DOHH2 (cell line): ENCODE results near the gene AHSG.

Experiments used
- H3F3A ChIP-seq: fragments of 200-600 bp; sonication (generic), shearing (Covaris generic); 2 replicates; pipeline ENCODE4 v1.6.0; 2016; ENCODE audit warnings: antibody characterized with exemption, mild to moderate bottlenecking; ENCODE audit not compliant: control insufficient read depth, insufficient read depth
- H3K27ac ChIP-seq: fragments of 200-600 bp; sonication (generic); 2 replicates; pipeline ENCODE4 v1.5.1; 2014; ENCODE audit warnings: low read depth, mild to moderate bottlenecking, low read length, moderate library complexity
- H3K27me3 ChIP-seq: fragments of 200-600 bp; sonication (generic); 2 replicates; pipeline ENCODE4 v1.6.1; 2014; ENCODE audit warnings: mild to moderate bottlenecking, low read length, mixed read lengths; ENCODE audit not compliant: control insufficient read depth
- H3K36me3 ChIP-seq: fragments of 200-600 bp; sonication (generic); 2 replicates; pipeline ENCODE4 v1.6.1; 2014; ENCODE audit warnings: mild to moderate bottlenecking, low read length, moderate library complexity, mixed read lengths; ENCODE audit not compliant: control insufficient read depth
- H3K4me1 ChIP-seq: fragments of 200-600 bp; sonication (generic); 2 replicates; pipeline ENCODE4 v1.6.1; 2014; ENCODE audit warnings: mild to moderate bottlenecking, low read length, mixed read lengths; ENCODE audit not compliant: control insufficient read depth
- H3K4me2 ChIP-seq: fragments of 200-600 bp; sonication (generic); 2 replicates; pipeline ENCODE4 v1.6.0; 2014; ENCODE audit warnings: mild to moderate bottlenecking, low read length, moderate library complexity
- H3K4me3 ChIP-seq: fragments of 200-600 bp; sonication (generic); 2 replicates; pipeline ENCODE4 v1.5.1; 2014; ENCODE audit warnings: mild to moderate bottlenecking, low read length, mixed read lengths
- H3K79me2 ChIP-seq: fragments of 200-600 bp; sonication (generic); 2 replicates; pipeline ENCODE4 v1.6.1; 2014; ENCODE audit warnings: mild to moderate bottlenecking, low read length, mixed read lengths; ENCODE audit not compliant: control insufficient read depth
- H3K9me2 ChIP-seq: fragments of 200-600 bp; sonication (generic); replicated peaks from 2 replicates; pipeline ENCODE4 v1.6.1; 2014; ENCODE audit warnings: mild to moderate bottlenecking, low read length, mixed read lengths; ENCODE audit not compliant: control insufficient read depth
- H3K9me3 ChIP-seq: fragments of 200-600 bp; sonication (generic); 2 replicates; pipeline ENCODE4 v1.6.1; 2014; ENCODE audit warnings: antibody characterized with exemption, low read length, mixed read lengths; ENCODE audit not compliant: control insufficient read depth, insufficient read depth
- H4K20me1 ChIP-seq: fragments of 200-600 bp; sonication (generic); 2 replicates; pipeline ENCODE4 v1.6.0; 2014; ENCODE audit warnings: low read depth, mild to moderate bottlenecking, antibody characterized with exemption, low read length, moderate library complexity; ENCODE audit not compliant: control insufficient read depth, insufficient read depth
- EZH2phosphoT487 ChIP-seq: fragments of 200-600 bp; sonication (generic); IDR thresholded peaks from 2 replicates; pipeline ENCODE4 v1.6.1; 2017; ENCODE audit warnings: borderline replicate concordance, mild to moderate bottlenecking, antibody characterized with exemption, low read length, moderate library complexity, mixed read lengths
- TF ChIP-seq, protein P1 (sequence below): fragments of 200-600 bp; sonication (generic); IDR thresholded peaks from one replicate; pipeline ENCODE4 v1.5.1; 2014; ENCODE audit warnings: antibody characterized with exemption, mild to moderate bottlenecking, low read depth, low read length; ENCODE audit not compliant: poor library complexity, severe bottlenecking

AHSG gene

DNA sequence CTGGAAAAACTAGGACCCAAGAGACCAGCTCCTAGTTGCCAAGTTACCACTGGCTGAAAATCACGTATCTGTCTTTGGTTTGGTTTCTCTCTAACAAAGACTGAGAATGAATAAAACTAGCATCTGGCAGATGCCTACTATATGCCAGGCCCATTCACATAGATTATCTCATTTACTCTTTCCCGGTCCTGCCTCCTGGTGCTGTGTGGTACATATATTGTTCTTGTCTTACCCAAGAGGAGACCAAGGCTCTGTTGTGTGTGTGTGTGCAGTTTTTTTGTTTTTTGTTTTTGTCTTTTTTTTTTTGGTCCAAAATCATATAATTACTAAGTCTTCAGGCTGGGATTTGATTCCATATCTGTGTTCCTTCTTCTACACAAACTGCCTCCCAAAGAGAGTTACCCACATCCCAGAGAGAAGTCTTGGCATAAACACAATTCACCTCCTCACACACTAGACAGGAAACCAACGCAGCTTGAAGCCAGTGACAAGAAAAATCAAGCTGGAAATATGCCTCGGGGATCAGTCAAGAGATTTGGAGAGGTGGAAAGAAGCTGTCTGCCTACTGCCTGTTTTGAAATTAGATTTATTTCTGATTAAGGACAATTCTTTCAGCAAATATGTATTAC is 891 bp downstream of the AHSG start:
- no peaks in the 10 kb centered on the region for H3K36me3 ChIP-seq
- TF ChIP-seq, protein P1, sequence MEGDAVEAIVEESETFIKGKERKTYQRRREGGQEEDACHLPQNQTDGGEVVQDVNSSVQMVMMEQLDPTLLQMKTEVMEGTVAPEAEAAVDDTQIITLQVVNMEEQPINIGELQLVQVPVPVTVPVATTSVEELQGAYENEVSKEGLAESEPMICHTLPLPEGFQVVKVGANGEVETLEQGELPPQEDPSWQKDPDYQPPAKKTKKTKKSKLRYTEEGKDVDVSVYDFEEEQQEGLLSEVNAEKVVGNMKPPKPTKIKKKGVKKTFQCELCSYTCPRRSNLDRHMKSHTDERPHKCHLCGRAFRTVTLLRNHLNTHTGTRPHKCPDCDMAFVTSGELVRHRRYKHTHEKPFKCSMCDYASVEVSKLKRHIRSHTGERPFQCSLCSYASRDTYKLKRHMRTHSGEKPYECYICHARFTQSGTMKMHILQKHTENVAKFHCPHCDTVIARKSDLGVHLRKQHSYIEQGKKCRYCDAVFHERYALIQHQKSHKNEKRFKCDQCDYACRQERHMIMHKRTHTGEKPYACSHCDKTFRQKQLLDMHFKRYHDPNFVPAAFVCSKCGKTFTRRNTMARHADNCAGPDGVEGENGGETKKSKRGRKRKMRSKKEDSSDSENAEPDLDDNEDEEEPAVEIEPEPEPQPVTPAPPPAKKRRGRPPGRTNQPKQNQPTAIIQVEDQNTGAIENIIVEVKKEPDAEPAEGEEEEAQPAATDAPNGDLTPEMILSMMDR: no peak
- TF ChIP-seq EZH2phosphoT487: no peak
- H3K4me2 ChIP-seq: no peak overlapping the region
- H3K4me3 ChIP-seq: 0 out of 2 replicates have a peak overlapping the region, but pooled peaks have one; percentile 66
- H4K20me1 ChIP-seq: no peaks in the 10 kb centered on the region
- H3K9me2 ChIP-seq: no peaks in the 10 kb centered on the region
- H3K4me1 ChIP-seq: peaks cover 22% of the 10 kb centered on the region
- no peaks in the 10 kb centered on the region for H3K9me3 ChIP-seq
- peaks cover 14% of the 10 kb centered on the region for H3K27me3 ChIP-seq
- H3F3A ChIP-seq: no peaks in the 10 kb centered on the region
- H3K27ac ChIP-seq: no peak overlapping the region
- no peaks in the 10 kb centered on the region for H3K79me2 ChIP-seq

DNA sequence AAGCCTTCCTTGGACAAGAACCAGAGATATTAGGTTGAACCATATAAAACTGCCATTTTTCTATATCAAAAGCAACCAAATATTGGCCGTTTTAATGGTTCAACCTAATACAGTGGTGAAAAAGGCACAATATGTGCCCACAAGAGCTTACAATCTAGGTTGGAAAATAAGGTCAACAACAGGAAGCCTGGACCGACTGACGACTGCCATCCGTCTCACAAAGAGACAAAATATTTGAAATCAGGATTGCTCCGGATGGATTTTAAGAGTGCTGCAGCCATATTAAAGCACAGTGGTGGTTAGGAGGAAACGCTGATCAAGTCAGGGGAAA is 1.4 kb downstream of the AHSG start:
- H3K27me3 ChIP-seq: peaks cover 14% of the 10 kb centered on the region
- TF ChIP-seq, protein P1: no peak
- TF ChIP-seq EZH2phosphoT487: no peak
- H4K20me1 ChIP-seq: no peaks in the 10 kb centered on the region
- peaks cover 22% of the 10 kb centered on the region for H3K4me1 ChIP-seq
- peak overlapping the region; percentile 66 for H3K4me3 ChIP-seq
- no peak overlapping the region for H3K27ac ChIP-seq
- H3K36me3 ChIP-seq: no peaks in the 10 kb centered on the region
- no peaks in the 10 kb centered on the region for H3F3A ChIP-seq
- no peaks in the 10 kb centered on the region for H3K79me2 ChIP-seq
- H3K9me2 ChIP-seq: no peaks in the 10 kb centered on the region
- peak overlapping the region; percentile 82 for H3K4me2 ChIP-seq
- H3K9me3 ChIP-seq: no peaks in the 10 kb centered on the region

DNA sequence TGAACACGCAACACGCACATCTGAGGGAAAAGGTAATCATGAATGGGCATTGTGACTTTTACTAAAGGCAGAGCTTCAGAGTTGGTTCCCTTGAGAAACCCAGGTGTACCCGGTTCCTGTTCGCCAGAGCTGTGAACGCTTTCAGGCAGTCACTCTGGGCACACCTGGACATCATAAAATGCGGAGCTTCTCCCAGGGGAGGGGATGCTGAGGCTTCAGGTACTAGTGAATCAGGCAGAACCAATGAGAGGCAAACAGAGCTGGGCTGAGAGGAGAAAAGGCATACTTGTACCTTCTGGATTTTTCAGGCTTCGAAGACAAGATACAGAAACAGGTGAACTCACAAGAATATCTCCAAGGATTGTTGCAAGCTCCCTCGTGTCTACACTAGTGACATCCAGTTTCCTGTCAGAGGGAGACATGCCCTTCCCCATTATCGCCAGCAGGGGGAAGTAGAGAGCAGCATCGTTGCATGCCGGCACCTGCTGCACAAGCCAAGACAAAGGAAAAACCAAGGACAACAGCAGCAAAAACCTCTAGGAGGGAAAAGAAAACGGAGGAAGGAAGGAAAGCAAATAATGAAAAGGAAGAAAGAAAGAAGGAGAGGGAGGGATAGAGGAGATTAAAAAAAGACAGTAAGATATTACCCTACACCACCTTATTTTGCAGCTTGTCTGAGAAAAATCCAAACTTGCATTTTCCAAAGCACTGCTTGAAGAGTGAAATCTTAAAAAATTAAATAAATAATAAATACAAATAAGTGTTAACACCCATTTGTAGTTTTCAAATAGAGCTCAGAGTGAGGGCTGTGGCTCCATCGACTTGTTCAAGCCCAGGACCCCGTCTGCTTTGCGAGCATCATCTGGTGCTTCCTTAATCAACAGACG is 2.0 kb downstream of the AHSG start:
- Histone ChIP-seq H3K27ac (no peak overlapping the region), H3K4me1 (peaks cover 22% of the 10 kb centered on the region), H3K4me3 (peak overlapping the region; percentile 66)

More for the DNA sequence above, 2.0 kb downstream of the AHSG start:
- Histone ChIP-seq H3K36me3 (no peaks in the 10 kb centered on the region), H3K79me2 (no peaks in the 10 kb centered on the region), H4K20me1 (no peaks in the 10 kb centered on the region), H3F3A (no peaks in the 10 kb centered on the region), H3K9me2 (no peaks in the 10 kb centered on the region), H3K9me3 (no peaks in the 10 kb centered on the region), H3K4me2 (peak overlapping the region; percentile 82), H3K27me3 (peaks cover 14% of the 10 kb centered on the region)
- TF ChIP-seq EZH2phosphoT487: no peak
- TF ChIP-seq, protein P1: peak; percentile 98
